Measurements from ENCODE around the gene BLID.

Gene BLID

GRCh38 chr11:122104341-122104740 is 11.7 kb downstream of the BLID start:
- DNase-seq (ENCODE audit: low spot score), result no peak

GRCh38 chr11:122103726-122104125 is 12.3 kb downstream of the BLID start:
- DNase-seq (ENCODE audit: low spot score), result no peak

GRCh38 chr11:122103321-122103720 is 12.7 kb downstream of the BLID start:
- no peak for DNase-seq (ENCODE audit: low spot score)

GRCh38 chr11:122102426-122102825 is 13.6 kb downstream of the BLID start:
- no peak for DNase-seq (ENCODE audit: low spot score)

GRCh38 chr11:122101625-122102291 is 14.3 kb downstream of the BLID start:
- DNase-seq (ENCODE audit: low spot score), result no peak

- DNase-seq (ENCODE audit: low spot score), result no peak
Observed at GRCh38 chr11:122100756-122101080, 15.3 kb downstream of the BLID start.

GRCh38 chr11:122100037-122100755 is 15.8 kb downstream of the BLID start:
- no peak for DNase-seq (ENCODE audit: low spot score)

GRCh38 chr11:122099374-122100036 is 16.5 kb downstream of the BLID start:
- no peak for DNase-seq (ENCODE audit: low spot score)

GRCh38 chr11:122098261-122098980 is 17.6 kb downstream of the BLID start:
- DNase-seq (ENCODE audit: low spot score), result no peak

- DNase-seq (ENCODE audit: low spot score), result no peak
Observed at GRCh38 chr11:122097419-122098001, 18.5 kb downstream of the BLID start.

GRCh38 chr11:122096272-122097112 is 19.5 kb downstream of the BLID start:
- no peak for DNase-seq (ENCODE audit: low spot score)

GRCh38 chr11:122095681-122096262 is 20.2 kb downstream of the BLID start:
- DNase-seq (ENCODE audit: low spot score), result no peak

- DNase-seq (ENCODE audit: low spot score), result no peak
Observed at GRCh38 chr11:122094836-122095235, 21.2 kb downstream of the BLID start.

- DNase-seq (ENCODE audit: low spot score), result no peak
Observed at GRCh38 chr11:122093731-122094275, 22.2 kb downstream of the BLID start.

- no peak for DNase-seq (ENCODE audit: low spot score)
Observed at GRCh38 chr11:122091835-122092234, 24.2 kb downstream of the BLID start.

GRCh38 chr11:122089111-122089510 is 26.9 kb downstream of the BLID start:
- no peak for DNase-seq (ENCODE audit: low spot score)

GRCh38 chr11:122085712-122086111 is 30.3 kb downstream of the BLID start:
- DNase-seq (ENCODE audit: low spot score), result no peak

GRCh38 chr11:122085264-122085663 is 30.8 kb downstream of the BLID start:
- DNase-seq (ENCODE audit: low spot score), result no peak

GRCh38 chr11:122082205-122082604 is 33.8 kb downstream of the BLID start:
- DNase-seq (ENCODE audit: low spot score), result no peak

- DNase-seq (ENCODE audit: low spot score), result no peak
Observed at GRCh38 chr11:122081073-122081472, 34.9 kb downstream of the BLID start.

- DNase-seq (ENCODE audit: low spot score), result no peak
Observed at GRCh38 chr11:122077459-122077858, 38.6 kb downstream of the BLID start.

Data from germinal center (tissue), 1 donor.